HEK293 (cell line): ENCODE measurements around the gene SMC4.

Experiments
- HOXD13 ChIP-seq: sonication (generic); formaldehyde crosslinking; IDR thresholded peaks from 2 replicates; pipeline ENCODE4 v1.8.0; 2022; ENCODE audit warnings: missing genetic modification reagents, borderline replicate concordance
- SALL2 ChIP-seq: fragments of 450-650 bp; formaldehyde crosslinking; IDR thresholded peaks from 2 replicates; pipeline ENCODE4 v1.5.0; 2017; ENCODE audit warnings: missing biosample characterization, mild to moderate bottlenecking, missing genetic modification characterization, borderline replicate concordance
- SP3 ChIP-seq: fragments of 450-650 bp; formaldehyde crosslinking; IDR thresholded peaks from 2 replicates; pipeline ENCODE4 v1.5.1; 2016; ENCODE audit warnings: missing biosample characterization, missing genetic modification characterization
- YY1 ChIP-seq: fragments of 450-650 bp; formaldehyde crosslinking; IDR thresholded peaks from 2 replicates; pipeline ENCODE4 v1.5.1; 2018; ENCODE audit warnings: missing biosample characterization, missing genetic modification characterization
- ZBTB20 ChIP-seq: fragments of 450-650 bp; formaldehyde crosslinking; IDR thresholded peaks from 2 replicates; pipeline ENCODE4 v1.5.1; 2016; ENCODE audit warnings: missing biosample characterization, missing genetic modification characterization
- ZFP37 ChIP-seq: fragments of 450-650 bp; formaldehyde crosslinking; IDR thresholded peaks from 2 replicates; pipeline ENCODE4 v1.5.1; 2016; ENCODE audit warnings: missing biosample characterization, missing genetic modification characterization
- ZNF132 ChIP-seq: fragments of 450-650 bp; formaldehyde crosslinking; IDR thresholded peaks from 2 replicates; pipeline ENCODE4 v1.5.1; 2017; ENCODE audit warnings: missing biosample characterization, missing genetic modification characterization, borderline replicate concordance
- ZNF2 ChIP-seq: fragments of 450-650 bp; formaldehyde crosslinking; IDR thresholded peaks from 2 replicates; pipeline ENCODE4 v1.5.1; 2016; ENCODE audit warnings: missing biosample characterization, missing genetic modification characterization
- ZNF223 ChIP-seq: fragments of 450-650 bp; formaldehyde crosslinking; IDR thresholded peaks from 2 replicates; pipeline ENCODE4 v1.5.1; 2016; ENCODE audit warnings: missing biosample characterization, missing genetic modification characterization
- ZNF24 ChIP-seq: fragments of 450-650 bp; formaldehyde crosslinking; IDR thresholded peaks from 2 replicates; pipeline ENCODE4 v1.5.1; 2016; ENCODE audit warnings: missing biosample characterization, missing genetic modification characterization
- ZNF248 ChIP-seq: fragments of 450-650 bp; formaldehyde crosslinking; IDR thresholded peaks from 2 replicates; pipeline ENCODE4 v1.5.1; 2017; ENCODE audit warnings: missing biosample characterization, missing genetic modification characterization
- ZNF558 ChIP-seq: fragments of 450-650 bp; formaldehyde crosslinking; IDR thresholded peaks from 2 replicates; pipeline ENCODE4 v1.5.1; 2016; ENCODE audit warnings: missing biosample characterization, missing genetic modification characterization
- ZNF596 ChIP-seq: fragments of 450-650 bp; IDR thresholded peaks from 2 replicates; pipeline ENCODE4 v1.5.0; 2018; ENCODE audit warnings: missing biosample characterization, mild to moderate bottlenecking, missing genetic modification characterization, moderate library complexity
- ZSCAN30 ChIP-seq: fragments of 450-650 bp; IDR thresholded peaks from 2 replicates; pipeline ENCODE4 v1.5.1; 2018; ENCODE audit warnings: missing biosample characterization, mild to moderate bottlenecking, missing genetic modification characterization, moderate library complexity
- ZXDB ChIP-seq: fragments of 450-650 bp; formaldehyde crosslinking; IDR thresholded peaks from 2 replicates; pipeline ENCODE4 v1.5.1; 2016; ENCODE audit warnings: missing biosample characterization, missing genetic modification characterization
- TF ChIP-seq, protein P1 (sequence below): fragments of 450-650 bp; formaldehyde crosslinking; IDR thresholded peaks from 2 replicates; pipeline ENCODE4 v1.5.1; 2016; ENCODE audit warnings: missing biosample characterization, missing genetic modification characterization
- TF ChIP-seq, protein P2 (sequence below): fragments of 450-650 bp; formaldehyde crosslinking; conservative IDR thresholded peaks from 2 replicates; pipeline ENCODE4 v1.5.1; 2016; ENCODE audit warnings: low read depth, missing biosample characterization, missing genetic modification characterization
- TF ChIP-seq, protein P3 (sequence below): fragments of 450-650 bp; formaldehyde crosslinking; IDR thresholded peaks from 2 replicates; pipeline ENCODE4 v1.5.1; 2017; ENCODE audit warnings: missing biosample characterization, missing genetic modification characterization
- TF ChIP-seq, protein P4 (sequence below): sonication (generic); formaldehyde crosslinking; IDR thresholded peaks from 2 replicates; pipeline ENCODE4 v1.8.1; 2022; ENCODE audit warnings: mild to moderate bottlenecking, moderate library complexity, missing genetic modification reagents
- TF ChIP-seq, protein P5 (sequence below): fragments of 450-650 bp; IDR thresholded peaks from 2 replicates; pipeline ENCODE4 v1.5.1; 2018; ENCODE audit warnings: missing biosample characterization, mild to moderate bottlenecking, missing genetic modification characterization
- TF ChIP-seq, protein P6 (sequence below): fragments of 450-650 bp; formaldehyde crosslinking; IDR thresholded peaks from 2 replicates; pipeline ENCODE4 v1.5.1; 2016; ENCODE audit warnings: missing biosample characterization, missing genetic modification characterization
- TF ChIP-seq, protein P7 (sequence below): fragments of 450-650 bp; formaldehyde crosslinking; IDR thresholded peaks from 2 replicates; pipeline ENCODE4 v1.5.1; 2016; ENCODE audit warnings: missing biosample characterization, missing genetic modification characterization

The SMC4 gene

DNA sequence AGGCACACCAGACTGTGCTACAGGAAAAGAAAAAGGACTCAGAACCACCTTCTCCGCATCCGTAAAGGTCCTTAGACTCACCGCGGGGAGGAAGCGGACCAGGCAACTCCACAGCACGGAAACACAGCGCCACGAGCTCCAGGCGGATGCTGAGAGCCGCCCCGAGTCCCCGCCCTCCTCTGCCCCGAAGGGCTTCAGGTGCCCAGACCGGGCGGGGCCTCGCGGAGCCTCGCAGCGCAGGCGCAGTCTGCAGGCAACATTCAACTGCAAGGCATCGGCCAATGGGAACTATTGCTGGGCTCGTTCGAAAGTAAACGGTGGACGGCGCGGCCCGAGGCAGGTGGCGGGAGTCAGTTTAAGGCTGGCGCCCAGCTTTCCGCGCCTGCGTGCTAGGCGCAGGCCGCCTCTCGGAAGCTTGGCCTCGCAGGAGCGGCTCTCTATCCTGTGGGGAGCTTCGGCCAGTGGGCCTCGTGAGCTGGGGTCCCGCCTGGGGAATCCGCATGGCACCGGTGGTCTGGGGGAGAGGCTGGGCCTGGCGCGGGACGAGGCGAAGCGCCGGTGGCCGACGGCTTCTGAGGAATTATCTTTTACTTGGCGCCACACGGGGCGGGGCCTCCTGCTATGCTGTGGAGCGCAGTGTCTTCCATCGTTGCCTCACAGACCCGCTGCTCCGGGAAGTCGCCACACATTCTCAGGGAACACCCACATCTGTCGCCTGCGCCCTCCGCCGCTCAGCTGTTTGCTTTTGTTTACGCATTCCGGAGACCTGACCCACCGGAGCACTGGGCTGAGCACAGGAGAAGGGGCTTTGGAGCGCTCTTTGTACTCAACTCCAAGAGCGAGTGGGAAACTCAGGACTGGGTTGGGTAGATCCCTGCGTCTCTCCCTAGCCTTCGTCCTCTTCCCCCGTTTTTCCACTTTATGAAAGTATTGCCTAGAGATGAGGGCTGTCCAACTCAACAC is 50.5 kb downstream of the SMC4 start, which contains the start of gene TRIM59 (continued):
- TF ChIP-seq, protein P1, sequence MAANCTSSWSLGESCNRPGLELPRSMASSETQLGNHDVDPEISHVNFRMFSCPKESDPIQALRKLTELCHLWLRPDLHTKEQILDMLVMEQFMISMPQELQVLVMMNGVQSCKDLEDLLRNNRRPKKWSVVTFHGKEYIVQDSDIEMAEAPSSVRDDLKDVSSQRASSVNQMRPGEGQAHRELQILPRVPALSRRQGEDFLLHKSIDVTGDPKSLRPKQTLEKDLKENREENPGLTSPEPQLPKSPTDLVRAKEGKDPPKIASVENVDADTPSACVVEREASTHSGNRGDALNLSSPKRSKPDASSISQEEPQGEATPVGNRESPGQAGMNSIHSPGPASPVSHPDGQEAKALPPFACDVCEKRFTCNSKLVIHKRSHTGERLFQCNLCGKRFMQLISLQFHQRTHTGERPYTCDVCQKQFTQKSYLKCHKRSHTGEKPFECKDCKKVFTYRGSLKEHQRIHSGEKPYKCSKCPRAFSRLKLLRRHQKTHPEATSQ = 0 out of 2 replicates have a peak, but pooled peaks have one; percentile 23
- TF ChIP-seq SALL2 (tag by site-specific recombination) = no peak
- TF ChIP-seq ZNF2 (tag by site-specific recombination) = peak; percentile 6; the same call in 1 of the 2 replicates
- TF ChIP-seq, protein P2, sequence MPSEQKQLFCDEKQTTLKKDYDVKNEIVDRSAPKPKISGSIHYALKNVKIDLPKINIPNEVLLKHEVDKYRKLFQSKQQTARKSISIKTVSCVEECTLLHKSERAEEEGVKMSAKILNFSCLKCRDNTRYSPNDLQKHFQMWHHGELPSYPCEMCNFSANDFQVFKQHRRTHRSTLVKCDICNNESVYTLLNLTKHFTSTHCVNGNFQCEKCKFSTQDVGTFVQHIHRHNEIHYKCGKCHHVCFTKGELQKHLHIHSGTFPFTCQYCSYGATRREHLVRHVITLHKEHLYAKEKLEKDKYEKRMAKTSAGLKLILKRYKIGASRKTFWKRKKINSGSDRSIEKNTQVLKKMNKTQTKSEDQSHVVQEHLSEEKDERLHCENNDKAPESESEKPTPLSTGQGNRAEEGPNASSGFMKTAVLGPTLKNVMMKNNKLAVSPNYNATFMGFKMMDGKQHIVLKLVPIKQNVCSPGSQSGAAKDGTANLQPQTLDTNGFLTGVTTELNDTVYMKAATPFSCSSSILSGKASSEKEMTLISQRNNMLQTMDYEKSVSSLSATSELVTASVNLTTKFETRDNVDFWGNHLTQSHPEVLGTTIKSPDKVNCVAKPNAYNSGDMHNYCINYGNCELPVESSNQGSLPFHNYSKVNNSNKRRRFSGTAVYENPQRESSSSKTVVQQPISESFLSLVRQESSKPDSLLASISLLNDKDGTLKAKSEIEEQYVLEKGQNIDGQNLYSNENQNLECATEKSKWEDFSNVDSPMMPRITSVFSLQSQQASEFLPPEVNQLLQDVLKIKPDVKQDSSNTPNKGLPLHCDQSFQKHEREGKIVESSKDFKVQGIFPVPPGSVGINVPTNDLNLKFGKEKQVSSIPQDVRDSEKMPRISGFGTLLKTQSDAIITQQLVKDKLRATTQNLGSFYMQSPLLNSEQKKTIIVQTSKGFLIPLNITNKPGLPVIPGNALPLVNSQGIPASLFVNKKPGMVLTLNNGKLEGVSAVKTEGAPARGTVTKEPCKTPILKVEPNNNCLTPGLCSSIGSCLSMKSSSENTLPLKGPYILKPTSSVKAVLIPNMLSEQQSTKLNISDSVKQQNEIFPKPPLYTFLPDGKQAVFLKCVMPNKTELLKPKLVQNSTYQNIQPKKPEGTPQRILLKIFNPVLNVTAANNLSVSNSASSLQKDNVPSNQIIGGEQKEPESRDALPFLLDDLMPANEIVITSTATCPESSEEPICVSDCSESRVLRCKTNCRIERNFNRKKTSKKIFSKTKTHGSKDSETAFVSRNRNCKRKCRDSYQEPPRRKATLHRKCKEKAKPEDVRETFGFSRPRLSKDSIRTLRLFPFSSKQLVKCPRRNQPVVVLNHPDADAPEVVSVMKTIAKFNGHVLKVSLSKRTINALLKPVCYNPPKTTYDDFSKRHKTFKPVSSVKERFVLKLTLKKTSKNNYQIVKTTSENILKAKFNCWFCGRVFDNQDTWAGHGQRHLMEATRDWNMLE = no peak
- no peak for TF ChIP-seq ZNF223 (tag by site-specific recombination)
- TF ChIP-seq, protein P3, sequence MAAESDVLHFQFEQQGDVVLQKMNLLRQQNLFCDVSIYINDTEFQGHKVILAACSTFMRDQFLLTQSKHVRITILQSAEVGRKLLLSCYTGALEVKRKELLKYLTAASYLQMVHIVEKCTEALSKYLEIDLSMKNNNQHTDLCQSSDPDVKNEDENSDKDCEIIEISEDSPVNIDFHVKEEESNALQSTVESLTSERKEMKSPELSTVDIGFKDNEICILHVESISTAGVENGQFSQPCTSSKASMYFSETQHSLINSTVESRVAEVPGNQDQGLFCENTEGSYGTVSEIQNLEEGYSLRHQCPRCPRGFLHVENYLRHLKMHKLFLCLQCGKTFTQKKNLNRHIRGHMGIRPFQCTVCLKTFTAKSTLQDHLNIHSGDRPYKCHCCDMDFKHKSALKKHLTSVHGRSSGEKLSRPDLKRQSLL (tag by site-specific recombination) = peak; percentile 34; the same call in 1 of the 2 replicates
- peak; percentile 57; the same call in 1 of the 2 replicates for TF ChIP-seq ZBTB20 (tag by site-specific recombination)
- TF ChIP-seq ZNF24 (tag by site-specific recombination) = no peak
- TF ChIP-seq ZNF596 = 0 out of 2 replicates have a peak, but pooled peaks have one; percentile 18
- peak; percentile 39; the same call in 1 of the 2 replicates for TF ChIP-seq ZXDB (tag by site-specific recombination)
- TF ChIP-seq, protein P4, sequence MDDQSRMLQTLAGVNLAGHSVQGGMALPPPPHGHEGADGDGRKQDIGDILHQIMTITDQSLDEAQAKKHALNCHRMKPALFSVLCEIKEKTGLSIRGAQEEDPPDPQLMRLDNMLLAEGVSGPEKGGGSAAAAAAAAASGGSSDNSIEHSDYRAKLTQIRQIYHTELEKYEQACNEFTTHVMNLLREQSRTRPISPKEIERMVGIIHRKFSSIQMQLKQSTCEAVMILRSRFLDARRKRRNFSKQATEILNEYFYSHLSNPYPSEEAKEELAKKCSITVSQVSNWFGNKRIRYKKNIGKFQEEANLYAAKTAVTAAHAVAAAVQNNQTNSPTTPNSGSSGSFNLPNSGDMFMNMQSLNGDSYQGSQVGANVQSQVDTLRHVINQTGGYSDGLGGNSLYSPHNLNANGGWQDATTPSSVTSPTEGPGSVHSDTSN (CRISPR knock-in tag) = peak; percentile 98
- TF ChIP-seq, protein P5, sequence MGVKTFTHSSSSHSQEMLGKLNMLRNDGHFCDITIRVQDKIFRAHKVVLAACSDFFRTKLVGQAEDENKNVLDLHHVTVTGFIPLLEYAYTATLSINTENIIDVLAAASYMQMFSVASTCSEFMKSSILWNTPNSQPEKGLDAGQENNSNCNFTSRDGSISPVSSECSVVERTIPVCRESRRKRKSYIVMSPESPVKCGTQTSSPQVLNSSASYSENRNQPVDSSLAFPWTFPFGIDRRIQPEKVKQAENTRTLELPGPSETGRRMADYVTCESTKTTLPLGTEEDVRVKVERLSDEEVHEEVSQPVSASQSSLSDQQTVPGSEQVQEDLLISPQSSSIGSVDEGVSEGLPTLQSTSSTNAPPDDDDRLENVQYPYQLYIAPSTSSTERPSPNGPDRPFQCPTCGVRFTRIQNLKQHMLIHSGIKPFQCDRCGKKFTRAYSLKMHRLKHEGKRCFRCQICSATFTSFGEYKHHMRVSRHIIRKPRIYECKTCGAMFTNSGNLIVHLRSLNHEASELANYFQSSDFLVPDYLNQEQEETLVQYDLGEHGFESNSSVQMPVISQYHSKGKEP = no peak
- TF ChIP-seq, protein P6, sequence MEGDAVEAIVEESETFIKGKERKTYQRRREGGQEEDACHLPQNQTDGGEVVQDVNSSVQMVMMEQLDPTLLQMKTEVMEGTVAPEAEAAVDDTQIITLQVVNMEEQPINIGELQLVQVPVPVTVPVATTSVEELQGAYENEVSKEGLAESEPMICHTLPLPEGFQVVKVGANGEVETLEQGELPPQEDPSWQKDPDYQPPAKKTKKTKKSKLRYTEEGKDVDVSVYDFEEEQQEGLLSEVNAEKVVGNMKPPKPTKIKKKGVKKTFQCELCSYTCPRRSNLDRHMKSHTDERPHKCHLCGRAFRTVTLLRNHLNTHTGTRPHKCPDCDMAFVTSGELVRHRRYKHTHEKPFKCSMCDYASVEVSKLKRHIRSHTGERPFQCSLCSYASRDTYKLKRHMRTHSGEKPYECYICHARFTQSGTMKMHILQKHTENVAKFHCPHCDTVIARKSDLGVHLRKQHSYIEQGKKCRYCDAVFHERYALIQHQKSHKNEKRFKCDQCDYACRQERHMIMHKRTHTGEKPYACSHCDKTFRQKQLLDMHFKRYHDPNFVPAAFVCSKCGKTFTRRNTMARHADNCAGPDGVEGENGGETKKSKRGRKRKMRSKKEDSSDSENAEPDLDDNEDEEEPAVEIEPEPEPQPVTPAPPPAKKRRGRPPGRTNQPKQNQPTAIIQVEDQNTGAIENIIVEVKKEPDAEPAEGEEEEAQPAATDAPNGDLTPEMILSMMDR (tag by site-specific recombination) = no peak
- TF ChIP-seq YY1 (tag by site-specific recombination) = no peak
- TF ChIP-seq HOXD13 = peak; percentile 93
- TF ChIP-seq ZNF558 (tag by site-specific recombination) = no peak
- peak; percentile 83 for TF ChIP-seq SP3 (tag by site-specific recombination)
- TF ChIP-seq ZFP37 = peak; percentile 15; the same call in 1 of the 2 replicates
- no peak for TF ChIP-seq ZNF248
- peak; percentile 90 for TF ChIP-seq ZSCAN30 (tag by site-specific recombination)
- TF ChIP-seq ZNF132 (tag by site-specific recombination) = no peak
- TF ChIP-seq, protein P7, sequence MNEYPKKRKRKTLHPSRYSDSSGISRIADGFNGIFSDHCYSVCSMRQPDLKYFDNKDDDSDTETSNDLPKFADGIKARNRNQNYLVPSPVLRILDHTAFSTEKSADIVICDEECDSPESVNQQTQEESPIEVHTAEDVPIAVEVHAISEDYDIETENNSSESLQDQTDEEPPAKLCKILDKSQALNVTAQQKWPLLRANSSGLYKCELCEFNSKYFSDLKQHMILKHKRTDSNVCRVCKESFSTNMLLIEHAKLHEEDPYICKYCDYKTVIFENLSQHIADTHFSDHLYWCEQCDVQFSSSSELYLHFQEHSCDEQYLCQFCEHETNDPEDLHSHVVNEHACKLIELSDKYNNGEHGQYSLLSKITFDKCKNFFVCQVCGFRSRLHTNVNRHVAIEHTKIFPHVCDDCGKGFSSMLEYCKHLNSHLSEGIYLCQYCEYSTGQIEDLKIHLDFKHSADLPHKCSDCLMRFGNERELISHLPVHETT (tag by site-specific recombination) = no peak
